NCI-H2081 (cell line): ENCODE results near the gene HSPD1.
"Not testable (repeated sequence)": the region's sequence is repeated elsewhere in the genome, so short reads cannot be mapped to it uniquely, and the experiment has no call there.

ENCODE experiments used
- DNase-seq, 2 experiments: peaks; one replicate each; lab custom pipeline; 2025; lab: John Stamatoyannopoulos, UW

The HSPD1 gene

DNA sequence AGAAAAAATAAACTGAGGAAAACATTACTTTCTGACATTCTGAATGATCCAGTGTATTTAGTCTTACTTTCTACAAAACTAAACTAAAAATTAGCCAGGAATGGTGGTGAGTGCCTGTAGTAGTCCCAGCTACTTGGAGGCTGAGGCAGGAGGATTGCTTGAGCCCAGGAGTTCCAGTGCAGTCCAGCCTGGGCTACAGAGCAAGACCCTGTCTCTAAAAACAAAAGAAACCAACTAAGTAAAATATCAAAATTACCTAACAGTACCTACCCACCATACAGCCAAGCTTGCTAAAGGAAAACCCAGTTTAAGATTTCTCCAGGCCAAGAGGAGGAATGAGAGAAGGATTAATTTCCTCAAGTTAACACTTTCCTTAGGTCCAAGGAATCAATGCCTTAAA, 2.9 kb downstream of the HSPD1 start:
- no peak for DNase-seq

DNA sequence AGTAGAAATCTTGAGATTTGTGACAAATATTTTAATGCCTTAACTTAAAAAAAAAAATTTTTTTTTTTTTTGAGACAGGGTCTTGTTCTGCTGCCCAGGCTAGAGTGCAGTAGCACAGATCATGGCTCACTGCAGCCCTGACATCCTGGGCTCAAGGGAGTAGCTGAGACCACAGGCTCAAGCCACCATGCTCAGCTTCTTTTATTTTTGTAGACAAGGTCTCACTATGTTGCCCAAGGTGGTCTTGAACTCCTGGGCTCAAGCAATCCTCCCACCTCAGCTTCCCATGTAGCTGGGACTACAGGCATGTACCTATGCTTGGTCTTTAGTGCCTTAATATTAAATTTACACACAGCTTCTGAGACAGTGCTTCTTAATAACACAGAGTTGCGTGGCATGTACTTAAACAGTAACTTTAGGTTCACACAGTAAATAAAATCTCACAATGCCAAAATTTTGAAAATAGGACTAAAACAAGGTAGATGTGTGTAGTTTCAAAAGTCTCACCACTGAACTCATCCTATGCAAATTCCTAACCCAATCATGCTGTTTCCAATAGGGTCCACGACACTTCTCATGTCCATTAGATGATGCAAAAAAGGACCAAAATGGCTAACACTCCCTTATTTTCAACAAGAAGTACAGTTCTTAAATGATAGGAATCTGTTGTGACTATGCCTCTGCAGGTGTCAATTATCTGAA, 4.1 kb downstream of the HSPD1 start:
- no peak for DNase-seq

DNA sequence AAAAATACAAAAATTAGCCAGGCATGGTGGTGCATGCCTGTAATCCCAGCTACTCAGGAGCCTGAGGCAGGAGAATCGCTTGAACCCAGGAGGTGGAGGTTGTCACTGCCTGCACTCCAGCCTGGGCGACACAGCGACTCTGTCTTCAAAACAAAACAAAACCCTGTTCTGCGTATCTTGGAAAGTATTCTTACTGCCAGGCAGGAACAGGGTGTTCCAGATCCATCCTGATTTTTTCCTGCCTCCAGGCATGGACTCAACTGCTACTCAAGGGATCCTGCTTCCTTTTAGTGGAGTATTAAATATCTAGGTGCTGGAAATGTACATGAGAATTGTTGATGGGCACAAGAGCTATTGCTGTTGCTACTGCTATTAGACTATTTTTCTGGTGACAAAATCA, 12.3 kb downstream of the HSPD1 start:
- no peak for DNase-seq

DNA sequence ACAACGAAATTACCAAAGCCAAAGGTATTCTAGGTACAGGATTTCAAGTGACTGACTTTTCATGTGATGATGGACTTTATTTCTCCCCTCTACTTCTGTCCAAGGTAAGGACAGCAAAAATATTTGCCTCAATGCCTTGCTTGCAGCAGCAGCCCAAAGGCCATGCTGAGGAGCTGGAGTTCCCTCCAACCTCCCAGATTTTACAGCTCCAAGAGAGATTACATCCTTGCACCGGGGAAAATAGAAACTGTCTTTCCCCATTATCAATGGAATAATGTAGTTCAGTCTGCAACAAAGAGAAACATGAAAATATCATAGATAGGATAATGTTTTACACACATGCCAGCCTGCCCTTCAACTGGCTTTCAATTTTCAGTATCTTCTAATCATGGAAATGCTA, 13.5 kb downstream of the HSPD1 start:
- no peak for DNase-seq

DNA sequence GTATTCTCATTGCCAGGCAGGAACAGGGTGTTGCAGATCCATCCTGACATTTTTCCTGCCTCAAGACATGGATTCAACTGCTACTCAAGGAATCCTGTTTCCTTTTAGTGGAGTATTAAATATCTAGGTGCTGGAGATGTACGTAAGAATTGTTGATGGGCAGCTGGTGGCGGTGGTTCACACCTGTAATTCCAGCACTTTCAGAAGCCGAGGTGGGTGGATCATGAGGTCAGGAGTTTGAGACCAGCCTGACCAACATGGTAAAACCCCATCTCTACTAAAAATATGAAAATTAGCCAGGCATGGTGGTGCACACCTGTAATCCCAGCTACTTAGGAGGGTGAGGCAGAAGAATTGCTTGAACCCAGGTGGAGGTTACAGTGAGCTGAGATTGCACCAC, 15.4 kb downstream of the HSPD1 start:
- not testable (repeated sequence) for DNase-seq

DNA sequence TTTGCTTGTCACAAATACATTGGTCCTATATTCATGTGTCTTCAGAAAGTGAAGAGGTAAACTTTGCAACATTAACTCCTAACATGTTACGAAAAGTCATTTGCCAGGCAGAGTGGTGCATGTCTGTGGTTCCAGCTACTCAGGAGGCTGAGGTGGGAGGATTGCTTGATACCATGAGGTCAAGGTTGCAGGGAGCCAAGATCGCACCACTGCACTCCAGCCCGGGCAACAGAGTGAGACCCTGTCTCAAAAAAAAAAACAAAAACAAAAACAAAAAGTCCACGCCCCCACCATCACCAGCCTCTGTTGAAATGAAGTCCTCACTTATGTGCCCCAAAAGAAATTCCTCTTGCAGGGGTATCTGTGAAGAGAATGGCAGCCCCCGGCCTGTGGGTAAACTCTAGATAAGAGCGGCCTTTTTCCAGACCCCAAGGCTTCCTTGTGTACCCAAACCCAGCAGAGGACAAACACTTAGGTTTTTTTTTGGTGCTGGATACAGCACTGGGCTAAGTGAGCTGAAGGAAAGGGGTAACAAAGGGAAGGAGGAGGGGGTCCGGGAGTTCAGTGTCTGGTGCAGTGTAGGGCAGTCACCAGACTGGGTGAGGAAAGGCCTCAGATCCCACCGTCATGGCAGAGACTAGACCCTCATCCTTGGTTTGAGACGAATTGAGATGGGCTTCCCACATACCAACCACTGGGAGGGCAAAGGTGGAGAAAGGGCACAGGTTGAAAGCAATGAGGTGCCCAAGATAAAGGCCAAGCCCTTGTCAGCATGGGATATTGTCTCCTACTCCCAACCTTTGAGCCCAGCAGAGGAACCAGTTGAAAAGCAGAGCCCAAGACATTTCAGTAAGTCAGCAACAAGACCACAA, 19.2 kb downstream of the HSPD1 start:
- no peak for DNase-seq

DNA sequence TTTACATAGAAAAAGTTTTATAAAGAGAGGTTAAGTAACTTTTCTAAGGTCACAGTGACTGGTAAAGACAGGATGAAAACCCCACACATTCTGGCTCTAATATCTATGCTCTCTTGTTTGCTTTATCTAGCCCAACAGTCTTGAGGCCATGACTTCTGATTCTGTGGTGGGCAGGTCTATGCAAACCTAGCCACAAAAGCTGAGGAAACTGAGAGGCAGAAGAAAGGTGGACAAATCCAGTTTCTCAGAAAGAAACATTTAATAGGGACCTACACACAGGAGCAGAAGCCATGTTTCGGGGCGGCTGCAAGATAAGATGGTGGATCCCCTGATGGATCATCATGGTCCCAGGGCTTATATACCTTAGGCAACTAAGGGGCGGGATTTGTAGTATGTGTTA, 21.8 kb downstream of the HSPD1 start:
- no peak for DNase-seq

DNA sequence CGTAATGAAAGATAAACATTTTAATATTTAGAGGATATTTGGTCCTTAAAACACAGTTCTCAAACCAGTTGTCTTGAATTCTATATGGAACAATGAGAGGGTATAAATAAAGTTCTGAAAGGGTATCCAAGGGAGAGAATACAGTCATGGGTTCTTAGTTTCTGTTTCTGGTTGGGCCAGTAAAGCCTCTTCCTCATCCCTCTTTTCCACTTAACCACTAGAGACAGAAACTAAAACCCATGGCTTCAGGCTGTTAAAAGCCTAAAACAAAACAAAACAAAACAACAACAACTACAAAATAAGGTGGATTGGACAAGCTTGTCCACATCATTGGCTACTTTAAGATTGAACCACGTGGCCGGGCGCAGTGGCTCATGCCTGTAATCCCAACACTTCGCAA, 27.5 kb downstream of the HSPD1 start:
- DNase-seq: no peak

DNA sequence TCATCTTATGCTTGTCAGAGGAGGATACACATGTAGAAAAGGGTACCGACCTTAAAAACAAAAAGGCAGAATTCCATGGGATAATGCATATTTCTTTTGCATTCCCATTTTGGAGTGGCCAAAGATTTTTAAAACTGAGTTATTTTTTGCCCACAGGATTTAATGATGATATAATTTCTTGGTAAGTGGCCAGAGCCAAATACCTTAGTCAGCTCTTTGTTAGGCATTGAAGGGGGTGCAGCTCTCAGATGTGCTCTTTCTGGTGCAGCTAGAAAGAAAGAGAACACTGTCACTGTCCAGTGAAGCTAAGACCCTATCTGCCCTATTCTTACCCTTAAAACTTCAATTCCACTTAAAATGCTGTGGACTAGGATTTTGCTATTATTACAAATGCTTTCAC, 35.5 kb downstream of the HSPD1 start:
- no peak for DNase-seq

DNA sequence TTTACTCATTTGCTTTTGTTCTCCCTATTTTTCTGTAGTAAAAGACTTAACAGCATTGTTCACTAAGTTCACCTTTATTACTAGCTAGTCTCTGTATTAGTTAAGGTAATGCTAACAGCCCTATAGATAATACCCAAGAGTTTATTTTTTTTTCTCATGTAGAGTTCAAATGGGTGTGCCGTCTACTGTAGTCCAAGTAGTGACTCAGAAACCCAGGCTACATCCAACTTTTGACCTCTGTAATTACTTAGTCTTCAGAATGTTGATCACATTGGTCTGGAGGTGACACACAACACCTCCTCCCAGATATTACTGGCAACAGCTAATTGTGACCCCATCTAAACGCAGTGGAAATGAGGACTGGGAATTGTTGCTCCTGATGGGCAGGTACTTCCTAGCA, 38.6 kb downstream of the HSPD1 start:
- DNase-seq: no peak

DNA sequence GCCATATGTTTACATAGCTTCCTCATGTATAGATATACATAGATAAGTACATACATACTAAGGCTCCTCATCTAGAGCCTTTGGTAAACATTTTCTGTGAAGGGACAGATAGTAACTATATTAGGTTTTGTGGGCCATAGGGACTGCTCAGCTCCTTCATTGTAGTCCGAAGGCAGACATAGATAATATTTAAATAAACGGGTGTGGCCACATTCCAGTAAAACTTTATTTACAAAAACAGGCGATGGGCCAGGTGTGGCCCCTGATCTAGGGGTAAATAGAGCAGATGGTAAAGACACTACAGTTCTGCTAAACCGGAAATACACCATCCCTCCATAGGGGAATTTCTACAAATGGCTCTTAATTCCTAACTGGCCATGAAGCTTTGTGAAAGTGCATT, 39.0 kb downstream of the HSPD1 start:
- no peak for DNase-seq

DNA sequence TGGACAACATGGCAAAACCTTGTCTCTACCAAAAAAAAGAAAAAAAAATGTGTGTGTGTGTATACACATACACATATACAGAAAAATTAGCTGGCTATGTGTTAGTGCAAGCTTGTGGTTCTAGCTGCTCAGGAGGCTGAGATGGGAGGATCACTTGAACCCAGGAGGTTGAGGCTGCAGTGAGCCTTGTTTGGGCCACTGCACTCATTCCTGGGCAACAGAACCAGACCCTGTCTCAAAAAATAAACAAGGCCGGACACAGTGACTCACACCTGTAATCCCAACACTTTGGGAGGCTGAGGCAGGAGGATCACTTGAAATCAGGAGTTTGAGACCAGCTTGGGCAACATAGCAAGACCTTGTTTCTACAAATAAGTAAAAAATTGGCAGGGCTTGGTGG, 44.2 kb downstream of the HSPD1 start:
- no peak for DNase-seq

DNA sequence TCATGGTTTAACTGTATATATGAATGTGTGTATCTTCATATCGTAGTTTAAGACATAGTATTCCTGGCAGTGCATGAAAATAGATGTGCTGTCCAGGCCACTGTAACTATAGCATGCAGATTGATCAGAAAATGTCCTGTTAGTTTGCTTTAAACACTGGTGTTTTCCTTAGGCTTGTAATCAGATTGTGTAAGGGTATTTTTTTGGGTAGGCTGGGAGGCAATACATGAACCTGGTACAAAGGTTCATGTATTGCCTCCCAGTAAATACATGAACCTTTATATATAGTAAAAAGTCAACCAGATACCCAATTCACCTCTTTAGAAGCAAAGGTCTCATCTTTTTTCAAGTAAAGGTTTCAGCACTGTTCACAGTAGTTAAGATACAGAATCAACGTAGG, 44.7 kb downstream of the HSPD1 start:
- DNase-seq: no peak

DNA sequence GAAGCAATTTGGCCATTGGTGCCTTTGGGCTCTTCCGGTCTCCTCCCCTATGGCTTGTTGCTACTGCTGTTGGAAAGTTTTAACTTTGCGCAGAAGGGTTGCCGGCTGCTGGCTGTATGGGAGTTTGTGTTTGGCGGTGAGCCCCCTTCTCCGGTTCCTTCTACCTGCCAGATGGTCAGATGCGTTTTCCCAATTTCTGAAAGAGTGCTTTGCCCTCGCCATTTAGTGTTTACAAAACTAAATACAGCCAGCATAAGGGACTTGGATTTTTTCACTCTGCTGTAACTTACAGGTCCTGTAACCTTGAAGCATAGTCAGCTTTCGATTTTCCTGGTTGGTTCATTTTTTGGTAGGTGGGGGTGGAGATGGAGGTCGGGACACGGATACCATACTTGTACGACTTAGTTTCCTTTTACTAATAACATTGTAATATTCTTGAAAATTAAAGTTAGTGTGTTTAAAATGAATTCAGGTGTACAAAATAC, 45.7 kb downstream of the HSPD1 start:
- no peak for DNase-seq

DNA sequence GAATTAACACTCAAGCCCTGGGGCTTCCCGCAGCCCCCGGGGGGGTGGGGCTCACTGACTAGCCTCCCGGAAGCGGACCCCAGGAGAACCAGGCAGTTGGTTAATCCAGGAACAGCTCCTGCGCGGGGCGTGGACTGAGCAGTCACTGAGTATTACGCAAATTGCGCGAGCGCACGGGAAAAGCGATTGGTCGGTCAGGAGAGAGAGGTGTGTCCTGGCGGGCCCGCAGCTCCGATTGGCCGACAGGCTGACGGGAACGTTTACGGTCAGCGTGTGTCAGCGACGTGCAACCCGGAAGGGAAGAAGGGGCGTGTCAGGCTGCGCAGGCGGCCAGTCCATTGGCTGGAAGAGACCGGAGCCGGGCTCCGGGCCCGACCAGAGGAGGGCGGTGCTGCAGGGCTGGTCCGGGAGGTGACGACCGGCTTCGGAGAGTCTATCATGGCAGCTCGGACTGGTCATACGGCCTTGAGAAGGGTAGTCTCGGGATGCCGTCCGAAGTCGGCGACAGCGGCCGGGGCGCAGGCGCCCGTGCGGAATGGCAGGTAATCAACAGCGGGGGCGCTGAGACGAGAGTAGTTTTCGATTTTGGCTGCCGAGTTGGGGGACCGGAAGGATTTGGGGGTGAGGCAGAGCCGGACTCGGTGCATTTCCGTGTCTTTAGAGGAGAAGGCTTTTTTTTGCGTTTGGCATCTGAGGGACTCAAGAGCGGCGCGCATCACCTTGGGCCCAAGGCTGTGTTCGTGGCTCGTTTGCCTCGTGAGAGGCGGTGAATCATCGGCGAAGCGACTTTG, 46.3 kb downstream of the HSPD1 start, which contains the start of gene COQ10B:
Gene COQ10B, plus strand, starts transcription at position 430 of the 791 bp plus-strand sequence. Its CDS starts 9 bp downstream, at position 439.
- DNase-seq: peak; percentile 98 to 100

DNA sequence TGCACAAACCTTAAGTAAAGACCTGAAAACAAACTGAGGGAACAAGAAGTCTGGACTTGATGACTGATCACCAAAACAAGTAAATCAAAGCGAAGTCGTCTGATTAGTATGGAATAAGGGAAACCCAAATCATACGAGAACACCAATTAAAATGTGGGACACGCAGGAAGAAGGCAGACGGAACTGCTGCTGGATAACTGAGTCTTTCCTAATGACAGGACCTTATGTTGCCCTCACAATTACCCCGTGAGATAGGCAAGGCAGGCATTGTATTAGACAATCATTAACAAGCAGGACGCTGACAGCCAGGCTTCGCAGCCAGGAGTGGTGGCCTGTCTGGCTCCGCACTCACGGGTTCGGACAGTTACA, 46.9 kb downstream of the HSPD1 start:
- DNase-seq: no peak

DNA sequence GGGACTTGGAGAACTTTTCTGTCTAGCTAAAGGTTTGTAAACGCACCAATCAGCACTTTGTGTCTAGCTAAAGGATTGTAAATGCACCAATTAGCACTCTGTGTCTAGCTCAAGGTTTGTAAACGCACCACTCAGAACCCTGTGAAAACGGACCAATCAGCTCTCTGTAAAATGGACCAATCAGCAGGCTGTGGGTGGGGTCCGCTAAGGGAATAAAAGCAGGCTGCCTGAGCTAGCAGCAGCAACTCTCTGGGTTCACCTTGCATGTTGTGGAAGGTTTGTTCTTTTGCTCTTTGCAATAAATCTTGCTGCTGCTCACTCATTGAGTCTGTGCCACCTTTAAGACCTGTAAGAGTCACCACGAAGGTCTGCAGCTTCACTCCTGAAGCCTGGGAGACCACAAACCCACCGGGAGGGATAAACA, 48.7 kb downstream of the HSPD1 start:
- not testable (repeated sequence) for DNase-seq

DNA sequence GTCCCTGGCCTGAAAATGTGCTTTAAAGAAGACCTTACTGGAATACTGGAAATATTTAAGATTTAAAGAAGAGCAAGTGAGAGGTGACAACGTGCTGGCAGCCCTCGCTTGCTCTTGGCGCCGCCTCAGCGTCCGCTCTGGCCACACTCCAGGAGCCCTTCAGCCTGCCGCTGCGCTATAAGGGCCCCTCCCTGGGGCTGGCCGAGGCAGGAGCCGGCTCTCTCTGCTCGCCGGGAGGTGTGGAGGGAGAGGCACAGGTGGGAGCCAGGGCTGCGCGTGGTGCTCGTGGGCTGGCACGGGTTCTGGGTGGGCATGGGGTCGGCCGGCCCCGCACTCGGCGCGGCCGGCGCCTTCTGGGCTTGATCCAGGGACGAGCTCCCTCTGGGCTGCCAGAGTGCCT, 49.2 kb downstream of the HSPD1 start:
- no peak for DNase-seq

DNA sequence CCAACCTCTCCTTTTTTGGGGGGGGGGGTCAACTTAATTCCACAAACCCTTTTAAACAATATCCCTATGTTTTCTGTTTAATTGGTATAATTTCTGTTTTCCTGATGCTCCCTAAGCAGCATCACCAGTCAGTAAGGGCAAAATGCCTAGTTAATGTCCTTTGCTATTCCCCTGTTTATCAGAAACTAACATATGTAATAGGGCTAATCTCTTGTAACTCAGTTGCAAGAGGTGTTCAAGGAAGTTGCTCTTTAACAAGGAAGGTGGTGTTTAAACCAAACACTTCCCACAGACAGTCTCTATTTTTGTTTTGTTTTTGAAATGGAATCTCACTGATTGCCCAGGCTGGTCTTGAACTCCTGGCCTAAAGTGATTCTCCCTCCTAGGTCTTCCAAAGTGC, 52.8 kb downstream of the HSPD1 start:
- DNase-seq: no peak

DNA sequence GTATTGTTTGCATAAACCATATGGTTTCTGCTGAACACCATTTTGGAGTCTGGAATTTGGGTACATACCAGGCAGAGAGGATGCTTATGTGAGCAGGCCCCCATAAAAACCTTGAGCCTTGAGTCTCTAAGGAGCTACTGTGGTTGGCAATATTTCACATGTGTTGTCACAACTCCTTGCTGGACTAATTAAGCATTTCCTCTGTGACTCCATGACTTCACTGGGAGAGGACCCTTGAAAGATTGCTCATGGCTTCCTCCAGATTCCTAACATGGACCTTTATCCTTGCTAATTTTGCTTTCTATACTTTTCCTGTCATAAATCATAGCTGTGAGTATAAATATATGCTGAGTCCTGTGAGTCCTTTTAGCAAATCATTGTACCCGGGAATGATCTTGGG, 53.9 kb downstream of the HSPD1 start:
- no peak for DNase-seq

DNA sequence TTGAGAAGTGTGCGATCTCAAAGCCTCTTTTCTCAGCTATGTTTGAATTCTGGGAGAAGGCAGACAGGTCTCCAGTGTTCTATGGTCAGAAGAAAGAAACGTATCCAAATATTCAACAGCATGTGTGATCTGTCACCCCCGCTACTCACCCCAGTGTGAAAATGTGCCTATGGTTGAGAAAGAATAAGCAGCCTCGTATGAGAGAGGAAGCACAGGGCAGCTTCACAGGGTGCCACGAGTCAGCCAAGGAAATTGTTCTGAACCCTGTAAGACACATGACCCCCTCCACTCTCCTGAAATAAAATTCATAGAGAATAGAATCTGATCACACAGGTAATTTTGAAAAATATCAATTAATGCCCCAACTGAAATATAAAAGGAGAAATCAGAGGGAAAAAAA, 56.8 kb downstream of the HSPD1 start:
- DNase-seq: no peak

DNA sequence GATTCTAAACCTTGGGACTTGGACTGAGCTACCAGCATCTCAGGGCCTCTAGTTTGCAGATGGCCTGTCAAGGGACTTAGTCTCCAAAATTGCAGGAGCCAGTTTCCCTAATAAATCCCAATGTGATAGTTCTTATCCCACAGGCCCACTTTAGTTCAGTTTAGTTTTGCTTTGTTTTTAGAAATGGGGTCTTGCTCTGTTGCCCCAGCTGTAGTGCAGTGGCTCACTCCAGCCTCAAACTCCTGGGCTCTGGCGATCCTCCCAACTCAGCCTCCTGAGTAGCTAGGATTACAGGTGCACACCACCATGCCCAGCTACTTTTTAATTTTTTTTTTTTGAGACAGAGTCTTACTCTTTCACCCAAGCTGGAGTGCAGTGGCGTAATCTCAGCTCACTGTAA, 62.3 kb downstream of the HSPD1 start:
- DNase-seq: no peak
